Esophagus squamous epithelium (tissue), 5 donors: Measurements from ENCODE around the gene NANOS2. TPM values are rescaled to one million over a fixed set of nuclear protein-coding genes. Genes with fewer than 3 reads are reported as not detected.

Experiments used
- DNase-seq: peaks from one replicate; lab custom pipeline; 2025; lab: John Stamatoyannopoulos, UW
- H3K27ac ChIP-seq, 4 donors: fragments of 200-600 bp; sonication (generic); one replicate each; pipeline ENCODE4 v1.5.1; 2016 to 2019; ENCODE audit warnings: mild to moderate bottlenecking in 1 of 4
- H3K27me3 ChIP-seq, 4 donors: fragments of 200-600 bp; sonication (generic); 1 replicate in 3 of 4; 2 replicates in 1 of 4; pipeline versions ENCODE4 v1.5.1 to v1.6.0; 2017 to 2021; ENCODE audit warnings: antibody characterized with exemption in 1 of 4
- H3K36me3 ChIP-seq, 3 donors: fragments of 200-600 bp; sonication (generic); one replicate each; pipeline ENCODE4 v1.5.1; 2016 to 2019
- H3K4me1 ChIP-seq, 3 donors: fragments of 200-600 bp; sonication (generic); one replicate each; pipeline ENCODE4 v1.5.1; 2017 to 2019
- H3K4me3 ChIP-seq, 4 donors: fragments of 200-600 bp; sonication (generic); 1 replicate in 3 of 4; 2 replicates in 1 of 4; pipeline ENCODE4 v1.5.1; 2016 to 2019; ENCODE audit warnings: mild to moderate bottlenecking in 2 of 4, moderate library complexity in 1 of 4
- H3K9me3 ChIP-seq, 3 donors: fragments of 200-600 bp; sonication (generic); one replicate each; pipeline ENCODE4 v1.5.1; 2016 to 2019
- POLR2A ChIP-seq, 4 donors: fragments of 450-650 bp; IDR thresholded peaks; one replicate each; pipeline ENCODE4 v1.6.1; 2017; ENCODE audit warnings: antibody characterized with exemption in 4 of 4, mild to moderate bottlenecking in 4 of 4, moderate library complexity in 3 of 4
- WGBS, 2 donors: methylation state at CpG; one replicate each; pipeline ENCODE4 v1.1.5; 2018; 5-methylcytosine and 5-hydroxymethylcytosine counted together
- intact Hi-C: fragments of 100-400 bp; cut with DNase I; formaldehyde crosslinking; loops from one replicate; pipeline ENCODE4 v1.15.0; 2022
- total RNA-seq, 4 donors: library from RNA; depleted of rRNA; stranded (reverse); fragments of >200 nt; gene quantifications; one replicate each; pipeline ENCODE4 v1.1.0, GENCODE V29; 2016
- TF ChIP-seq, protein P1 (sequence below), 6 experiments: fragments of 450-650 bp in 4 of 6; fragments of 200-600 bp in 2 of 6; sonication (generic) in 2 of 6; IDR thresholded peaks; one replicate each; pipeline ENCODE4 v1.5.1; 2016 to 2019; ENCODE audit warnings: antibody characterized with exemption in 6 of 6, mild to moderate bottlenecking in 4 of 6, moderate library complexity in 4 of 6
- donor health status: DM: yes; HTN: yes; CAD: no.

The NANOS2 gene
- total RNA-seq, 4 donors from 2014 or later: not detected

DNA sequence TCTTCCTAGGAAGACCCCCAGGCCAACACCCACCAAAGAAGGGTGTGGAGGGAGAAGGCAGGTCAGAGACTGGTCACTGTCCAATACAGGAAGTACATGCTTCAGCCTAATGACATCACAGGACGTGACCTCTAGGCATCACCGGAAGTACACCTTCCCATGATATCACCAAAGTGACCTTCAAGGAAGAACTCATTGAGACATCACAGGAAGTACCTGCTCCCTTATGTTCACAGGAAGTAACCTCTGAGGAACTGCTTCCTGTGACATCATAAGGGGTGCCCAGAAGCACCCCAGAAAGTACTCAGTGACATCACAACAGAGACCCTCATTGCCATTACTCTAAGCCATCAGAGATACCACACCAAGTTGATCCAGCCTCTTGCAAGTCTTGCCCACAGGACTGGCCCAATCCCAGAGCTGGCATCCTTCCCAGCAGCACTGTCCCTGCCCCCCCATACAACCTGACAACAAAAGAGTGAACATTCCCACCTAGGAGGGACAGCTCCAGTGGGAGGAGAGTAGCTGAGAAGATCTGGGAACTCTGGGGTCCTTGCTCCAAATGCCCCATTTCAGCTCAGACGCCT is 24.2 kb upstream of the NANOS2 start:
- TF ChIP-seq, protein P1, sequence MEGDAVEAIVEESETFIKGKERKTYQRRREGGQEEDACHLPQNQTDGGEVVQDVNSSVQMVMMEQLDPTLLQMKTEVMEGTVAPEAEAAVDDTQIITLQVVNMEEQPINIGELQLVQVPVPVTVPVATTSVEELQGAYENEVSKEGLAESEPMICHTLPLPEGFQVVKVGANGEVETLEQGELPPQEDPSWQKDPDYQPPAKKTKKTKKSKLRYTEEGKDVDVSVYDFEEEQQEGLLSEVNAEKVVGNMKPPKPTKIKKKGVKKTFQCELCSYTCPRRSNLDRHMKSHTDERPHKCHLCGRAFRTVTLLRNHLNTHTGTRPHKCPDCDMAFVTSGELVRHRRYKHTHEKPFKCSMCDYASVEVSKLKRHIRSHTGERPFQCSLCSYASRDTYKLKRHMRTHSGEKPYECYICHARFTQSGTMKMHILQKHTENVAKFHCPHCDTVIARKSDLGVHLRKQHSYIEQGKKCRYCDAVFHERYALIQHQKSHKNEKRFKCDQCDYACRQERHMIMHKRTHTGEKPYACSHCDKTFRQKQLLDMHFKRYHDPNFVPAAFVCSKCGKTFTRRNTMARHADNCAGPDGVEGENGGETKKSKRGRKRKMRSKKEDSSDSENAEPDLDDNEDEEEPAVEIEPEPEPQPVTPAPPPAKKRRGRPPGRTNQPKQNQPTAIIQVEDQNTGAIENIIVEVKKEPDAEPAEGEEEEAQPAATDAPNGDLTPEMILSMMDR (IDR thresholded peaks at IDR 0.05): no peak
- no peak for TF ChIP-seq POLR2A (IDR thresholded peaks at IDR 0.05)
- WGBS, 2 donors: 82% methylated on average over 3 of the region's 3 CpGs
- H3K4me3 ChIP-seq: no peak overlapping the region
- DNase-seq: no peak
- no peak overlapping the region for H3K27ac ChIP-seq
- peaks cover 0 to 4% (median 0%) of the 10 kb centered on the region in 3 donors for H3K4me1 ChIP-seq
- no peaks in the 10 kb centered on the region for H3K36me3 ChIP-seq
- intact Hi-C loops: no loop called here
- no peaks in the 10 kb centered on the region for H3K9me3 ChIP-seq
- peaks cover 0 to 87% (median 0%) of the 10 kb centered on the region in 4 donors for H3K27me3 ChIP-seq

DNA sequence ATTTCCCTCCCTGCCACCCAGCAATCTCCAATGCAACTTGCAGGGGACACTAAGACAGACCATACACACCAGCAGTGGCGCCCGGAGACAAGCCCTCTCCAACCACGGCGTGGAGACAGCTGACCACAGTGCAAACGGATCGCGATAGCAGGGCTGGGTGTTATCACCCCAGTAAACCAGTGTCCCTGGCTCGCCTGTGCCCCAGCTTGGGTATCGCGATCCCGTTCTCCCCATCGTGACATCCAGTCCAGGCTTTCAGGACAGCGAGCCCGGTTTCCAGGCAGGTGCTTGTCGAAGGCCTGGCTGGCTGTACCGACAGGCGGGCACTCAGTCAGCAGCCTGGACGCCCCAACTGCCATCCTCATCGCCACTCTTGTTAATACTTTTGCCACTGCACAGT is 20.7 kb upstream of the NANOS2 start:
- Histone ChIP-seq H3K36me3 (no peaks in the 10 kb centered on the region), H3K9me3 (no peaks in the 10 kb centered on the region), H3K4me3 (no peak overlapping the region), H3K4me1 (peaks cover 0 to 2% (median 0%) of the 10 kb centered on the region in 3 donors), H3K27ac (no peak overlapping the region), H3K27me3 (peaks cover 0 to 95% (median 0%) of the 10 kb centered on the region in 4 donors)
- TF ChIP-seq POLR2A (IDR thresholded peaks at IDR 0.05): no peak
- TF ChIP-seq, protein P1 (IDR thresholded peaks at IDR 0.05): no peak
- 50% methylated on average over 5 of the region's 19 CpGs; no CpG with 5 or more reads in 1 of the 2 donors for WGBS, 2 donors
- no peak for DNase-seq
- intact Hi-C loops: no loop called here

DNA sequence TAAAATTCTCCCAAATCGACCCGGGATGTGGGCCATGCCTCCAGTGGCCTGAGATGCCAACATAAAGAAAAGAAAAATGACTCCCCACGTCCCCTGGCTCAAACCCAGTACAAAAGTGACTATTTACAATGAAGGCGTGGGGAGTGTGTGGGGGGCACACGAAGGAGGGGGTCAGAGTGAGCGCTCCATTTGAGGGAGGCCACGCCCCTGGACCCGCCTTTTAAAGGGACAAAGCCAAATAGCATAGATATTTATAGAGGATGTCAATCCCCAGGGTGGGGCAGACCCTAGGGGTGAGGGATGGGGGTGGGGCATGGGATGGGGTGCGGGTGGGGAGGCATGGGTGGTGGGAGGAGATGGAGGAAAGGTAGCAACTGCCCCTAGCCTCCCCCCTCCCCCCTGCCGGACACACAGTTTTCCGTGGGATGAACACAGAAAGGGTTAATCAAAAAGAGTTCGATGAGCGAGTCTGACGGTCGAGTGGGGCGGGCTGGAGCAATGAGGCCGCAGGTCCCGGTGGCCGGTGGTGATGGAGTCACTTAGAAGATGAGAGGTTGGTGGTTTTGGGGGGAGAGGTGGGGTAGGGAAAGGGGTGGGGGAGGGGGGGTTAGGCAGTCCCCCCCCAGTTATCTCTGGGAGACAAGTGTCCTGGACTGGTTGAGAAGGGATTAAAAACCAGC is 20.1 kb upstream of the NANOS2 start:
- no peaks in the 10 kb centered on the region for H3K9me3 ChIP-seq
- no peak overlapping the region for H3K4me3 ChIP-seq
- H3K27ac ChIP-seq: no peak overlapping the region
- DNase-seq: no peak
- H3K4me1 ChIP-seq: no peaks in the 10 kb centered on the region
- WGBS, 2 donors: 25 to 41% methylated on average over 8 to 19 of the region's 19 CpGs
- TF ChIP-seq, protein P1 (IDR thresholded peaks at IDR 0.05): no peak
- no peak for TF ChIP-seq POLR2A (IDR thresholded peaks at IDR 0.05)
- H3K27me3 ChIP-seq: peaks cover 0 to 89% (median 0%) of the 10 kb centered on the region in 4 donors
- H3K36me3 ChIP-seq: no peaks in the 10 kb centered on the region
- intact Hi-C loops: no loop called here

DNA sequence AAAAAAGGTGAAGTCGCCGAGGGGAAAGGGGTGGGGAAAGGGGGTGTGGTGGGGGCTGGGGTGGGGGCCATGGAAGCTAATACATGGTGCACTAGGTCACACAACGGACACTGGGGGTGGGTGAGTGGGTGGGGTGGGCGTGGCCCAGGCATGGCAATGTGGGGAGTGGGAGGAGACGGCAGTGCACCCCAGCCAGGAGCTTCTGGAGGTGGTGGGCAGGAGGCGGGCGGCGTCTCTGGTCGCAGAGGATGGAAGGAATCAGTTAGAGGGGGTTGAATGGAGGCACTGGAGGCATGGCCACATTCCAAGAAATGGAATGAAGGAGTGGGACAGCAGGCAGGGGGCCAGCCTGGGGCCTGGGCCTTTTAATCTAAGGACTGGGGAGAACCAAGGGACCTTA is 19.2 kb upstream of the NANOS2 start:
- no peak for TF ChIP-seq POLR2A (IDR thresholded peaks at IDR 0.05)
- TF ChIP-seq, protein P1 (IDR thresholded peaks at IDR 0.05): no peak
- H3K9me3 ChIP-seq: no peaks in the 10 kb centered on the region
- H3K4me3 ChIP-seq: no peak overlapping the region
- DNase-seq: no peak
- H3K27me3 ChIP-seq: peaks cover 0 to 81% (median 0%) of the 10 kb centered on the region in 4 donors
- intact Hi-C loops: no loop called here
- WGBS, 2 donors: 57 to 65% methylated on average over 9 of the region's 9 CpGs
- no peaks in the 10 kb centered on the region for H3K36me3 ChIP-seq
- no peak overlapping the region for H3K27ac ChIP-seq
- no peaks in the 10 kb centered on the region for H3K4me1 ChIP-seq

DNA sequence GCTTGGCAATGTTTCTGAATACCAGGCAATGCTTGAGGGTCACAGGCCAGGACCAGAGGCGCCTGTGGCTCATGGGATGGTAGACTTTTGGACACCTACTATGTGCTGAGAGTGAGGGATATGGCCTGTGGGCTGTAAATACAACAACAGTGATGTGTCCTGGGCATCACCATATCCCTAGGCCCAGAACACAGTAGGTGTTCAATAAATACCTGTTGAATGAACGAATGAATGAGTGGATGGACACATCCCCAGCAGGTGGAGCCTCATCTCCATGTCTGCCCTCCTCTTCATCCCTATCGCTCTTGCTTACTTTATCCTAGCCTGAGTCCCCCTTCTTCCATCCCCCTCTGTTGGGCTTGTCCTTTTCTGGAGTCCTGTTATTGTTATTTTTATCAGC is 16.5 kb upstream of the NANOS2 start:
- 49 to 70% methylated on average over 3 of the region's 3 CpGs for WGBS, 2 donors
- TF ChIP-seq POLR2A (IDR thresholded peaks at IDR 0.05): no peak
- TF ChIP-seq, protein P1 (IDR thresholded peaks at IDR 0.05): no peak

More for the DNA sequence above, 16.5 kb upstream of the NANOS2 start:
- no peaks in the 10 kb centered on the region for H3K36me3 ChIP-seq
- H3K4me1 ChIP-seq: peaks cover 0 to 11% (median 0%) of the 10 kb centered on the region in 3 donors
- peaks cover 0 to 54% (median 0%) of the 10 kb centered on the region in 4 donors for H3K27me3 ChIP-seq
- DNase-seq: no peak
- no peaks in the 10 kb centered on the region for H3K9me3 ChIP-seq
- H3K27ac ChIP-seq: no peak overlapping the region
- intact Hi-C loops: no loop called here
- no peak overlapping the region for H3K4me3 ChIP-seq
